ENCODE measurements around the gene ZNF691. TPM values are rescaled to one million over a fixed set of nuclear protein-coding genes. Genes with fewer than 3 reads are reported as not detected.
"Not testable (repeated sequence)": the region's sequence is repeated elsewhere in the genome, so short reads cannot be mapped to it uniquely, and the experiment has no call there.

The ZNF691 gene
- total RNA-seq, 1 donor from 2014 or later, result 9.3 TPM

- H3K4me1 ChIP-seq, result no peaks in the 10 kb centered on the region
- intact Hi-C loops (cut with DNase I), result no loop called here
Measured at GRCh38 chr1:42887366-42887765, 41.0 kb downstream of the ZNF691 start.

DNA sequence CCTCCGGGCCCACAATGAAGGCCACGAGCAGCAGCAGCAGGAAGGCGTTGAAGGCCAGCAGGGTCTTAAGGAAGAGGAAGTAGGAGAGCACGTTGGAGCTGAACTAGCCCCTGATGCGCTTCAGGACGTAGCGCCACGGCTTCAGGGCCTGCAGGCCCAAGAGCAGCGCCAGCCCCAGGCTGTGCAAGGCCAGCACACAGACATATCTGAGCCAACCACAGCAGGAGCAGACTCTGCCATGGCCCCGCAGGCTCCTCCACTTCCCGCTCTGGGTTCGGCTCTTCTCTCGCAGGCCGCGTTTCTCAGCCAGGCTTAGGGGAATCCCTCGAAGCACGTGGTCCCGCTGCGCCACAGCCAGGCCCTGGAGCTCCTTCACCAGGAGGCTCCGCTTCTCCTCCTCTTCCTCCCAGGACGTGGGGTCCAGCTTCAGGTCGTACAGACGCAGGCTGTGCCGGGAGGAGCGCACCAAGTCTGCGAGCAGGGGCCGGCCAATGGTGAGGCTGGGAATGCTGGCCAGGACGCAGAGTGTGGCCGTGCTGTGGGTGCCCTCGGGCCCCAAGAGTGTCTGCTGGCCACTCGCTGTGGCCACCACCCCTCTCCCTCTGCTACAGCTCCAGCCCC lies 41.7 kb downstream of the ZNF691 start:
- Histone ChIP-seq H3K27ac (no peak overlapping the region), H3K27me3 (no peaks in the 10 kb centered on the region), H3K4me3 (no peak overlapping the region), H3K36me3 (no peaks in the 10 kb centered on the region), H3K9me3 (no peaks in the 10 kb centered on the region), H3K4me1 (no peaks in the 10 kb centered on the region)
- intact Hi-C loops (cut with DNase I), result no loop called here
- TF ChIP-seq POLR2A (IDR thresholded peaks at IDR 0.05), result no peak
- TF ChIP-seq POLR2AphosphoS5 (IDR thresholded peaks at IDR 0.05; ENCODE audit: insufficient read depth in 1 of 2, low read depth in 1 of 2), result no peak
- TF ChIP-seq, protein P1, sequence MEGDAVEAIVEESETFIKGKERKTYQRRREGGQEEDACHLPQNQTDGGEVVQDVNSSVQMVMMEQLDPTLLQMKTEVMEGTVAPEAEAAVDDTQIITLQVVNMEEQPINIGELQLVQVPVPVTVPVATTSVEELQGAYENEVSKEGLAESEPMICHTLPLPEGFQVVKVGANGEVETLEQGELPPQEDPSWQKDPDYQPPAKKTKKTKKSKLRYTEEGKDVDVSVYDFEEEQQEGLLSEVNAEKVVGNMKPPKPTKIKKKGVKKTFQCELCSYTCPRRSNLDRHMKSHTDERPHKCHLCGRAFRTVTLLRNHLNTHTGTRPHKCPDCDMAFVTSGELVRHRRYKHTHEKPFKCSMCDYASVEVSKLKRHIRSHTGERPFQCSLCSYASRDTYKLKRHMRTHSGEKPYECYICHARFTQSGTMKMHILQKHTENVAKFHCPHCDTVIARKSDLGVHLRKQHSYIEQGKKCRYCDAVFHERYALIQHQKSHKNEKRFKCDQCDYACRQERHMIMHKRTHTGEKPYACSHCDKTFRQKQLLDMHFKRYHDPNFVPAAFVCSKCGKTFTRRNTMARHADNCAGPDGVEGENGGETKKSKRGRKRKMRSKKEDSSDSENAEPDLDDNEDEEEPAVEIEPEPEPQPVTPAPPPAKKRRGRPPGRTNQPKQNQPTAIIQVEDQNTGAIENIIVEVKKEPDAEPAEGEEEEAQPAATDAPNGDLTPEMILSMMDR (IDR thresholded peaks at IDR 0.05), result no peak
- DNase-seq (ENCODE audit: extremely low spot score in 2 of 2), result no peak

More at GRCh38 chr1:42887366-42887765, 41.0 kb downstream of the ZNF691 start:
- no peak for TF ChIP-seq POLR2A (IDR thresholded peaks at IDR 0.05)
- TF ChIP-seq, protein P1 (IDR thresholded peaks at IDR 0.05), result no peak
- no peak for TF ChIP-seq POLR2AphosphoS5 (IDR thresholded peaks at IDR 0.05; ENCODE audit: insufficient read depth in 1 of 2, low read depth in 1 of 2)
- Histone ChIP-seq H3K4me3 (no peak overlapping the region), H3K27ac (no peak overlapping the region), H3K27me3 (no peaks in the 10 kb centered on the region), H3K9me3 (no peaks in the 10 kb centered on the region), H3K36me3 (no peaks in the 10 kb centered on the region)
- DNase-seq (ENCODE audit: extremely low spot score in 2 of 2), result no peak

GRCh38 chr1:42889264-42889663 lies 42.9 kb downstream of the ZNF691 start:
- Histone ChIP-seq H3K36me3 (no peaks in the 10 kb centered on the region), H3K27ac (no peak overlapping the region), H3K27me3 (no peaks in the 10 kb centered on the region), H3K4me3 (no peak overlapping the region), H3K4me1 (no peaks in the 10 kb centered on the region), H3K9me3 (no peaks in the 10 kb centered on the region)
- TF ChIP-seq POLR2AphosphoS5 (IDR thresholded peaks at IDR 0.05; ENCODE audit: insufficient read depth in 1 of 2, low read depth in 1 of 2) (no peak), POLR2A (IDR thresholded peaks at IDR 0.05) (no peak)
- TF ChIP-seq, protein P1 (IDR thresholded peaks at IDR 0.05), result no peak
- no peak for DNase-seq (ENCODE audit: extremely low spot score in 2 of 2)
- intact Hi-C loops (cut with DNase I), result no loop called here

DNA sequence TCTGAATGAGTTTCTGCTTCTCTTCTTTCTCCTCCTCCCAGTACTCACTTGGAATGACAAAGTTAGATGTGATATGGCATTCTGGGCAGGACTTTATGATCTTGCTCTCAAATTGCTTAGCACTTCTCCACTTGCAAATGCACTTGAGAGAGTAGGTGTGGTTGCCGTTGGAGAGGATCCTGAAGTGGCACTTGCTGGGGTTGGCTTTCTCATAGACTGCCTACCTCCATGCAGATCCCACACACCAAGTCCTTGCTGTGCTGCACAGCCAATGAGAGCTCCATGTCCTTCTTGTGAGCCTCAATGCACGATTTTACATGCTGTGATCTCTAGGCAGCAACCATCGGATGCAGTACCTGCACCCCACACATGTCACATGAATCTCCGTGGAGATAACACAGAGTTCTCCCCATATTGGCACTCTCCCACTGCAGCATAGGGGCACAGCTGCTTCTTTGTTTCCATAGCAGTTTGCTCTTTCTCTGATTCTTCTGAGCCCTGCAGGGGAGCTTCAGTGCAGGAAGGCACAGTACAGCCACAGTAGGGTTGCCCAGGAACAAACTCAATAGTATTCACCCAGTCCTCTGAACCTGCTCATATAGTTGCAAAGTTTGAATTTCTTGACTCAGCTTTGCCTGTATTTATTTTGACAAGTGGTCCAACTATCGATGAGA lies 45.2 kb downstream of the ZNF691 start:
- Histone ChIP-seq H3K27ac (no peak overlapping the region), H3K27me3 (no peaks in the 10 kb centered on the region), H3K4me3 (no peak overlapping the region), H3K36me3 (no peaks in the 10 kb centered on the region), H3K9me3 (no peaks in the 10 kb centered on the region), H3K4me1 (no peaks in the 10 kb centered on the region)
- intact Hi-C loops (cut with DNase I), result no loop called here
- TF ChIP-seq POLR2AphosphoS5 (IDR thresholded peaks at IDR 0.05; ENCODE audit: insufficient read depth in 1 of 2, low read depth in 1 of 2), result no peak
- no peak for TF ChIP-seq POLR2A (IDR thresholded peaks at IDR 0.05)
- TF ChIP-seq, protein P1 (IDR thresholded peaks at IDR 0.05), result no peak
- DNase-seq (ENCODE audit: extremely low spot score in 2 of 2), result no peak

- intact Hi-C loops (cut with DNase I); H3K27me3 ChIP-seq; H3K4me3 ChIP-seq; H3K4me1 ChIP-seq; H3K36me3 ChIP-seq; DNase-seq (ENCODE audit: extremely low spot score in 2 of 2); H3K9me3 ChIP-seq; H3K27ac ChIP-seq: not testable (repeated sequence)
Measured at GRCh38 chr1:42899960-42900359, 53.5 kb downstream of the ZNF691 start.

Other genes with a start within 250 kb of the ZNF691 start
- gene PPIH, start 188.2 kb upstream of the ZNF691 start, total RNA-seq, result 30.0 TPM
- 397 TPM for gene YBX1, start 164.2 kb upstream of the ZNF691 start, total RNA-seq
- not detected for gene CLDN19, start 106.4 kb upstream of the ZNF691 start, total RNA-seq
- 40.5 TPM for gene P3H1, start 79.6 kb upstream of the ZNF691 start, total RNA-seq
- 3.2 TPM for gene C1orf50, start 79.4 kb upstream of the ZNF691 start, total RNA-seq
- gene TMEM269, start 61.6 kb upstream of the ZNF691 start, total RNA-seq, result not detected
- 9.3 TPM for gene ERMAP, start 29.5 kb upstream of the ZNF691 start, total RNA-seq
- 23.8 TPM for gene SVBP, start 29.2 kb upstream of the ZNF691 start, total RNA-seq
- gene SLC2A1, start 112.3 kb downstream of the ZNF691 start, total RNA-seq, result 286 TPM